HG03342 (cell line): ENCODE results near the gene MPPED1.

Experiments
- ATAC-seq: cut with Tn5 transposase; IDR thresholded peaks from one replicate; pipeline ENCODE4 v1.9.1; 2021; ENCODE audit warnings: mild to moderate bottlenecking, moderate library complexity; ENCODE audit not compliant: unreplicated experiment

Gene MPPED1

DNA sequence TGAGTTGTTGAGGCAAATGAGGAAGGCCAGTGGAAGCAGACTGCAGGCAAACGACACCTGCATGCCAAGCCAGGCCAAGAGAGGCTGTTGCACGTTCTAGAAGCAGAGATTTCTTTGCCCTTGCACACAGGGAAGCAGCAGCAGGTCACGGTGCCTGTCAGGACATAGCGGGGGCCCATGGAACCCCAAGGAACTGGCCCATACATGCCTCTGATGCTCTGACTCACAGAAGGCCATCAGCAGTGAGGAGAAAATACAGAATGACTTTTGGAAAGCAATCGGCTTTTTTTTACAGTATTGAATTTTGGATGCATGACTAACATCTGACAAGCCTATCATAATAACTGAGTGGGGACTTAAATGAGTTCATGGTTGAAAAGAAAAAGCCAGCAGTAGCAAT is 123.9 kb downstream of the MPPED1 start:
- no peak for ATAC-seq

DNA sequence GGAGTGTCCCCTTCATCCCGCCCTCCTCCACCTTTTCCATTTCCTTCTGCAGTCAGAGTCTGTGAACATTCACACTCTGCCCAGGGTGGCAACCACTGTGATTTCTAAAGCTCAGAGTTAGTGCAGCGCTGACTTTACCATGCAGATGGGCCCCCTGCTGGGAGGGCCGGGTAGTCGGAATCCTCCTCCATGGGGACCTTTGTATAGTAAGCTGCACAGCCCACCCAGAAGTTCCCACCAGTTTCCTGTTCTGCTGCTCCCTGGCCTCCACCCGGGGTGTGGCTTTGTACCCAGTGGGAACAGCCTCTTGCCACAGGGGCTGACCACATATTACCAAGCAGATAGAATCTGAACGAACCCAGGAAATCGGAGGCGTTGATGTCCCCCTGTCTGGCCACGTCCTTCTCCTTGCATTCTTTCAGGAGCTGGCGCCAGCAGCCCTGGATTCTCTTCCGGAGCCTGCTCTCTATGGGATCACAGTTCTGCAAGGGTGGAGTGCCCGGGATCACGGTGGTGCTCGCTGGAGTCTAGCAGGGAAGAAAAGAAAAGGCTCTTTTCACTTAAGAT is 125.3 kb downstream of the MPPED1 start:
- ATAC-seq: no peak

DNA sequence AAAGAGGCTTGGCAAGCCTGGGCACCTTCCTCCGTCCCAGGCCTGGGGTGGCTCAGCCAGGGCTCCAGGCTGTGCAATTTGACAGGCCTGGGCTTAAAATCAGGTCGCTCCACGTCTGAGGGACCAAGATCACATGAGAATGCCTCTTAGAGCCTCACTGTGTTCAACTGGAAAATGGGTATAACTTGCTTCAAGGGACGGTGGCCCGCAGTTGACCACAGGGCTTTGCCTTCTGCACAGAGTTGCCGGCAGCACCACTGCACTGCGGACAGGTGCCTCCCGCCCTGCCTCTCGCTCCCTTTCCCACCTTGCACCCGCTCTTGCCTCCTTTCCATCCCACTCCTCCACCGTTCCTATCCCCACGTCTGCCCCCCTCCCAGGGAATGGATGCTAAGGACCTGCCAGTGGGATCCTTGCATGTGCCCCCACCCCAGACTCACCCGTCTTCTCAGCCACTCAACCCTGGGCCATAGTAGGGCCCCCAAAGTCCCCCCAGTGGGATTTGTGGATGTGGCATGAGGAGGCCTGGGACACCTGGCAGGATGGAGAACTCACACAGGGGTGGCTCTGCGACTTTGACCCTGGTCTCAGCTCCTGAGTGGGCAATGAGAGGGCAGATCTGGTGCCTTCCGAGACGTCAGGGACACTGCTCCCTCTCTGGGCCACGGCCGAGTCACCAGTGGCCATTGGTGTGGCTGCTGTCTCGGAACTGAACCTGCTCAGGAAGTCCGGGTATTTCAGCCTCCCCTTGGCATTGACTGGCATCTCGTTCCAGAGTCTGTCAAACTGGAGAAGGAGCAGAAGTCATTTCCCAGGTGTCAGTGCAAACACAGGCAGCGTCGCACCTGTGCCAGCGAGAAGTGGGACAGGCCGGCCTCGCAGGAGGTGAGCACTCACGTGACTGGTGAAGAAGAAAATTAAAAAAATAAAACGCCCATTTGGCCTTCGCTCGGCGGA is 128.0 kb downstream of the MPPED1 start:
- ATAC-seq: no peak

- ATAC-seq: no peak
Measured at GRCh38 chr22:43540529-43540923, 128.7 kb downstream of the MPPED1 start.

- ATAC-seq: no peak
Measured at GRCh38 chr22:43541022-43541421, 129.2 kb downstream of the MPPED1 start.

- no peak for ATAC-seq
Measured at GRCh38 chr22:43541462-43542407, 129.9 kb downstream of the MPPED1 start.

DNA sequence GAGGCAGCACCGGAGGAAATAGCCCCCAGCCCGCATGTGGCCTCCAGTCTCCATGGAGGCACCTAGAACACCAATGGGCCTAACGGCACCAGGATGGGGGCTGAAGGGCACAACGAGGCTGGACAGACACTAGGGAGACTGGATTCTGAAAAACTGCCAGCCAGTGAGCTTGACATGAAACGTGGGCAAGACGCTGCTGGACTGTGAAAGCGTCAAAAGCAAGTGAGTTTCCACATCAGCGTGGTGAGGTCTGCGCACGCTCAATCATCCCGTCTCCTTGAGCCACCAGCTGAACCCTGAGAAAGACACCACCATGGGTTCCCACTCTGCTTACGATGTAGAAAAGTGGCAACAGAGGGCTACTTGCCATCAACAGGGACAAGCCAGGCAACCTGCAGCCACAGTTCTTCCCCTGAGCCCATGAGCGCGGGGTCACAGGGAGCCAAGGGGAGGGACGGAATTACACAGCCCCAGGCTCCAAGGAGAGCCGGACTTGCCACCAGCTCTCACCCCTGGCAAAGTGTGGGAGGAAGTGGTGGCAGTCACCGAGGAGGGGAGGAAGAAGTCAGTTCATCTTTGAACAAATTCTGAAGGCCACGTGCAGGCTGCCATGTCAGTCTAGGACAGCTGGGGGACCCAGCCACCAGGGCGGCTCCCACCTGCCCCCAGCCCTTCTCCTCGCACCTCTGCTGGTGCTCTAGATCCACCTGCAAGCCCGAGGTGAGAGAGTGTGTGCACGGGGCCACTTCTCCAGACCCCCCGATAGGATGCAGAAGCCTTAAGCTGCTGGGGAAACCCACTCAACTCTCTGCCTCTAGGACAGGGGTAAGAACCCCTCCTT is 131.1 kb downstream of the MPPED1 start:
- no peak for ATAC-seq

GRCh38 chr22:43543522-43544288 is 131.9 kb downstream of the MPPED1 start:
- ATAC-seq: no peak

- no peak for ATAC-seq
Measured at GRCh38 chr22:43544289-43544673, 132.5 kb downstream of the MPPED1 start.

DNA sequence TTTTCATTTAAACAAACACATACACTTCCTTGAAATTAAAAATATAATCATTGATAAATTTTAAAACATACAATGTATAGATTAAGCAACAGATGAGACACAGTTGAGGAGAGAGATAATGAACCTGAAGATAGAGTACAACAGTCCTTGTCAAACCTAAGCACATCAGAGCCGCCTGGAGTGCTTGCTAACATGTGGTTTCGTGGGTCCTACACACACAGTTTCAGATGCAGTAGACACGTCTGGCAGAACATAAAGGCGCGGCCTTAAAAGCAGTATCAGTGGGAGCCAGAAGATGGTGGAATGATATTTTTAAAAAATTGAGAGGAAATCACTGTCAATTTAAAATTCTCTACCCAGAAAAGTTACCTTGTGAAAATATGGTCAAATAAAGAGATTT is 134.4 kb downstream of the MPPED1 start:
- no peak for ATAC-seq

GRCh38 chr22:43550024-43550620 is 138.3 kb downstream of the MPPED1 start:
- ATAC-seq: no peak

- no peak for ATAC-seq
Measured at GRCh38 chr22:43550672-43551071, 138.9 kb downstream of the MPPED1 start.

DNA sequence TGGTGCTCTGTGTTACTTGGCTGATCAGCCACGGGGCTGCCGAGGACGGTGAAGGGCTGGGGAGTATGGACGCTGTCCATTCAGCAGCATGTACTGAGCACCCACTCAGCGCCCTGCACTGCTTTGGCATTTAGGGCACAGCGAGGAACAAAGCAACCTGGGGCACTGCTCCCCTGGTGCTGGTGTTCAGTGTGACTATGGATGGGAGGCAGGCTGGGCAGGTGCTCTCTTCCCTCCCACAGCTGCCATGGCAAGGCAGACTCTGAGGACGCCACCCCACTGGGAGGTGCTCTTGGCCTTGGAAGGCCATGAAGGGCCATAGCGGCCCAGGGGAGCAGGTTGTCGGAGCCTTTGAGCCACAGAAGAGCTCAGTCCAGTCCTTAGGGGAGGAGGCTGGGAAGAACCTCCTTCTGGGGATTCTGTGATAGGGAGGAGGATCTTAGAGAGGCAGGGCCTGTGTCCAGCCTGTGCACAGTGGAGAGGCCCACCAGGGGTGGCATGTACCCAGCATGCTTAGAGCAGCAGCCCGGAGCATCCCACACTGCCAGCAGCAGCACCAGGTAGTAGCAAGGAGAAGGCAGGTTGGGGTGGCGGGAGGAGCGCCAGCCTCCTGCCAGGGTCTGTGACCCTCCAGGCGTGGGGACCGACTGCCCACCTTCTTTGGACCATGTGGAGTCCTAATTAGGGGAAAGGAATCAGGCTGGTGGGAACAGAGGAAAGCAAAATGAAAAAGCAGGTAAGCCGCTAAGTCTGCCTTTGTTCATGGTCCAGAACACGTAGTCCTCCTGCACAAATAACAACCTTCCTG is 141.8 kb downstream of the MPPED1 start:
- ATAC-seq: no peak

DNA sequence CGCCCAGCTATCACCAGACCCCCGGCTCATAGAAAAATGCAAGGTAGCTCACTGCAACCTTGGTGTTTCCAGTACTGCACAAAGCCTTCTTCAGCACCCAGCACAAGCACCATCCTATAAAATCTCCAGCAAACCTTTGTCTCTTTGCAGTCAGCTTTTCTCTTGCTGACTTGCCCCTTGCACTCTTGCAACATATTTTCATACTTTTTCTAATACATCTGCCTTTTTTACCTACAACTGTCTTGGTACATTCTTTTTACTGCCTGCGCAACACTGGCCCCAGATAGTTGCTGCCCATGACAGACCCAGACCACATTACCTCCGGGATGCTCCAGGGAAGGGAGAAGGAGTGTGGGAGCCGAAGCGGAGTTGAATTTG is 142.4 kb downstream of the MPPED1 start:
- no peak for ATAC-seq

- no peak for ATAC-seq
Measured at GRCh38 chr22:43554694-43555365, 143.0 kb downstream of the MPPED1 start.

- ATAC-seq: no peak
Measured at GRCh38 chr22:43555561-43556515, 144.0 kb downstream of the MPPED1 start.
